Measurements from ENCODE around the gene FAM120B. TPM values are rescaled to one million over a fixed set of nuclear protein-coding genes. Genes with fewer than 3 reads are reported as not detected.

FAM120B gene
- total RNA-seq, 6 experiments from 2014 or later: 9.5 to 15.7 (median 13.1) TPM

GRCh38 chr6:170260686-170261085 is 45.9 kb upstream of the FAM120B start:
- H3K27me3 ChIP-seq: no peaks in the 10 kb centered on the region
- DNase-seq (peak in 1 of 3 donors; percentile 25), ATAC-seq (no peak)
- no peak overlapping the region for H3K27ac ChIP-seq
- H3K36me3 ChIP-seq: no peaks in the 10 kb centered on the region
- intact Hi-C loops (cut with DNase I): no loop called here
- H3K9me3 ChIP-seq: no peaks in the 10 kb centered on the region
- TF ChIP-seq POLR2A (IDR thresholded peaks at IDR 0.05) (no peak), CTCF (IDR thresholded peaks at IDR 0.05) (no peak)
- 65% methylated on average over 4 of the region's 7 CpGs for WGBS (ENCODE audit: insufficient coverage, low coverage, low lambda C conversion rate, missing lambda C conversion rate)
- H3K4me3 ChIP-seq: no peak overlapping the region
- H3K4me1 ChIP-seq: peaks cover 0 to 4% (median 0%) of the 10 kb centered on the region in 4 donors

GRCh38 chr6:170261643-170262488 is 44.7 kb upstream of the FAM120B start:
- intact Hi-C loops (cut with DNase I): no loop called here

GRCh38 chr6:170262489-170263088 is 44.0 kb upstream of the FAM120B start:
- H3K27me3 ChIP-seq: no peaks in the 10 kb centered on the region
- H3K36me3 ChIP-seq: no peaks in the 10 kb centered on the region
- WGBS (ENCODE audit: insufficient coverage, low coverage, low lambda C conversion rate, missing lambda C conversion rate): 66% methylated on average over 14 of the region's 22 CpGs
- intact Hi-C loops (cut with DNase I): no loop called here
- peak in 1 of 3 donors; percentile 34 for DNase-seq
- no peak for ATAC-seq
- H3K27ac ChIP-seq: no peak overlapping the region
- H3K4me3 ChIP-seq: no peak overlapping the region
- no peaks in the 10 kb centered on the region for H3K9me3 ChIP-seq
- H3K4me1 ChIP-seq: peaks cover 0 to 8% (median 1%) of the 10 kb centered on the region in 4 donors
- TF ChIP-seq CTCF (IDR thresholded peaks at IDR 0.05) (no peak), POLR2A (IDR thresholded peaks at IDR 0.05) (no peak)

More at GRCh38 chr6:170261643-170262488, 44.7 kb upstream of the FAM120B start:
- Histone ChIP-seq H3K27ac (no peak overlapping the region), H3K4me3 (no peak overlapping the region), H3K4me1 (peaks cover 0 to 8% (median 1%) of the 10 kb centered on the region in 4 donors), H3K9me3 (no peaks in the 10 kb centered on the region), H3K27me3 (no peaks in the 10 kb centered on the region), H3K36me3 (no peaks in the 10 kb centered on the region)
- ATAC-seq (no peak), DNase-seq (peak in 1 of 3 donors; percentile 35)
- 91% methylated on average over 8 of the region's 32 CpGs for WGBS (ENCODE audit: insufficient coverage, low coverage, low lambda C conversion rate, missing lambda C conversion rate)
- TF ChIP-seq POLR2A (IDR thresholded peaks at IDR 0.05) (no peak), CTCF (IDR thresholded peaks at IDR 0.05) (no peak)

GRCh38 chr6:170263410-170263809 is 43.1 kb upstream of the FAM120B start:
- DNase-seq: peak in 1 of 3 donors; percentile 42
- H3K27me3 ChIP-seq: no peaks in the 10 kb centered on the region
- ATAC-seq: no peak
- 76% methylated on average over 4 of the region's 8 CpGs for WGBS (ENCODE audit: insufficient coverage, low coverage, low lambda C conversion rate, missing lambda C conversion rate)
- H3K4me3 ChIP-seq: no peak overlapping the region
- H3K36me3 ChIP-seq: no peaks in the 10 kb centered on the region
- H3K9me3 ChIP-seq: no peaks in the 10 kb centered on the region
- TF ChIP-seq POLR2A (IDR thresholded peaks at IDR 0.05): no peak
- no peak for TF ChIP-seq CTCF (IDR thresholded peaks at IDR 0.05)
- intact Hi-C loops (cut with DNase I): no loop called here
- H3K27ac ChIP-seq: no peak overlapping the region
- H3K4me1 ChIP-seq: peaks cover 0 to 8% (median 1%) of the 10 kb centered on the region in 4 donors
